Colon (tissue), 2 donors: ENCODE results near the gene MEX3A.
"Not testable (repeated sequence)": the region's sequence is repeated elsewhere in the genome, so short reads cannot be mapped to it uniquely, and the experiment has no call there.

Experiments
- FAIRE-seq: peaks from 2 replicates; lab custom pipeline; 2012; peaks lifted over from hg19 to GRCh38; lab: Jason Lieb, UNC
- donor health status: control.
- donor health status: control.

MEX3A gene, protein sequence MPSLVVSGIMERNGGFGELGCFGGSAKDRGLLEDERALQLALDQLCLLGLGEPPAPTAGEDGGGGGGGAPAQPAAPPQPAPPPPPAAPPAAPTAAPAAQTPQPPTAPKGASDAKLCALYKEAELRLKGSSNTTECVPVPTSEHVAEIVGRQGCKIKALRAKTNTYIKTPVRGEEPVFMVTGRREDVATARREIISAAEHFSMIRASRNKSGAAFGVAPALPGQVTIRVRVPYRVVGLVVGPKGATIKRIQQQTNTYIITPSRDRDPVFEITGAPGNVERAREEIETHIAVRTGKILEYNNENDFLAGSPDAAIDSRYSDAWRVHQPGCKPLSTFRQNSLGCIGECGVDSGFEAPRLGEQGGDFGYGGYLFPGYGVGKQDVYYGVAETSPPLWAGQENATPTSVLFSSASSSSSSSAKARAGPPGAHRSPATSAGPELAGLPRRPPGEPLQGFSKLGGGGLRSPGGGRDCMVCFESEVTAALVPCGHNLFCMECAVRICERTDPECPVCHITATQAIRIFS

DNA sequence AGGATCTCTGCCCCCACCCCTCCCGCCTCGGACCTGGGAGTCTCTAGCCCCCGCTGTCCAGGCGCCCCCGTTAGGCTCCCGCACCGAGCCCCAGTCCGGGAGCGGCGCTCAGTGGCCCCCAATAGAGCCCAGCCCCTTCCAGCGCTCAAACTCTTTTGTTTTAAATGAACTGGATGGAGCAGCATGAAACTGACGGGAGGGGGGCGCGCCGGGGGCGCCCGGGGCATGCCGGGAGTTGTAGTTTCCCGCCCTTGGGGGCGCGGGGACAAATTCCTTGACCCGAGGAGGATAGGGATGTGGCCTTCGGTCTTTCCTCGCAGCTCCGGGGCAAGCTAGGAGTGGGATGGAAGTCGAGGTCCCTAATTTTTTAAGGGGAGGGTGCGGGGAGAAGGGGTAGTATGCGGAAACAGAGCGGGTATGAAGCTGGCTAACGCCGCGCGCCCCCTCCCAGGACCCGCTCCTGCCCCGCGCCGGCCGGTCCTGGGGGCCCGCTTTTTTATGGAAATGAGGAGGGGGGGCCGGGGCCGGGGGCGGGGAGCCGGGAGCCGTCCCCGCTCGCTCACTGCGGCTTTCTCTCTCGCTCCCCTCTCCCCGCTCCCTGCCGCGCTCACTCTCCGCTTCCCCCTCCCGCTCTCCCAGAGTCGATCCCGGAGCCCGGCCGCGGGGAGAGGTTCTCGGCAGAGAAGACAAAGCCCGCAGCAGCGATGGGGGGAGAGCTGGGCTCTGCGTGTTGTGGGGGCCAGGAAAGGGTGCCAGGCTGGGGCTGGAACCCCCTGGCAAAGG lies at the start of gene MEX3A:
MEX3A (minus strand) TSS at position 157 of the 783 bp plus-strand sequence. CDS start 467 bp downstream, outside the sequence.
- no peak for FAIRE-seq

DNA sequence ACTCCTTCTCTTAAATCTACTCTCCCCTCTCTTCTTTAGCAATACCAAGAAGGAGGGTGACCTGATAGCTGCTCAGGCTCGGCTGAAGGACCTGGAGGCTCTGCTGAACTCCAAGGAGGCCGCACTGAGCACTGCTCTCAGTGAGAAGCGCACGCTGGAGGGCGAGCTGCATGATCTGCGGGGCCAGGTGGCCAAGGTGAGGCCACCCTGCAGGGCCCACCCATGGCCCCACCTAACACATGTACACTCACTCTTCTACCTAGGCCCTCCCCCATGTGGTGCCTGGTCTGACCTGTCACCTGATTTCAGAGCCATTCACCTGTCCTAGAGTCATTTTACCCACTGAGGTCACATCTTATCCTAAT lies 48.3 kb upstream of the MEX3A start:
- FAIRE-seq = no peak

DNA sequence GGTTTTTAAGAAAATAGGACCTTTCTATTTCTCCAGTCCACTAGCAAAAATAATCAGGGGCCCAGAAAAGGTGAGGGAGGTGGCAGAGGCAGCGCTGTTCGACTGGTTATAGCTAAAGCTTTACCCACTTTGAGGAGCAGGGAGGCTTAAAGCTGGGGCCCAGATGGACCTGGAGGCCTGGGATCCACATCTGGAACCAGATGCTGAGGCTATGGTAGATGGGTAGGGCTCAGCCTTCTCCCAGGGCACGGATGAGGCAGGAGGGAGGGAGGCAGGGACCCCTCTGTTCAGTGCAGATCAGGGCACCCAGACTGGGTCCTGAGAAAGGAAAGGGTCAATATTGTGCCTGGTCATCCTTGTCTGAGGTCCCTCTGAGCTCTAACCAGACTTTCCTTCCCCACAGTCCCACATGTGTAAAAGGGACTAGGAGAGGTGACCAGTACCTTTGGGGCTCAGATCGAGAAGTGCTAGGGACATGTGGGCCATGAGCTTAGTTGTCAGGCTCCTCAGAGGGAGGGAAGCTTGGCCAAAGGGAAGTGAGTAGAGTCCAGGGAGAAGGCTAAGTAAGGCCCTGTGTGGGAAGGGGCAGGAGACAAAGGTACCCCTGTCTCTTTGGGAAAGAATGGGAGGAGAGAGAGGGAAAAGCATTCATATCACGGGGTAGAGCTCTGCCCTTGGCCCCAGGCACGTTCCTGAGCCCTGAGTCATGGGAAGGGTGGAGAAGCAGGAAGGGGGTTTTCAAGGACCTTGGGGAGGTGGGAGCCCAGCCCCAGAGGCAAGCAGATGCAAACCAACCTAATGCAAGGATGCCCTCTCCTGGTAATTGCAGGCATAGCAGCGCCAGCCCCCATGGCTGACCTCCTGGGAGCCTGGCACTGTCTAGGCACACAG lies 47.7 kb upstream of the MEX3A start:
- FAIRE-seq = no peak

DNA sequence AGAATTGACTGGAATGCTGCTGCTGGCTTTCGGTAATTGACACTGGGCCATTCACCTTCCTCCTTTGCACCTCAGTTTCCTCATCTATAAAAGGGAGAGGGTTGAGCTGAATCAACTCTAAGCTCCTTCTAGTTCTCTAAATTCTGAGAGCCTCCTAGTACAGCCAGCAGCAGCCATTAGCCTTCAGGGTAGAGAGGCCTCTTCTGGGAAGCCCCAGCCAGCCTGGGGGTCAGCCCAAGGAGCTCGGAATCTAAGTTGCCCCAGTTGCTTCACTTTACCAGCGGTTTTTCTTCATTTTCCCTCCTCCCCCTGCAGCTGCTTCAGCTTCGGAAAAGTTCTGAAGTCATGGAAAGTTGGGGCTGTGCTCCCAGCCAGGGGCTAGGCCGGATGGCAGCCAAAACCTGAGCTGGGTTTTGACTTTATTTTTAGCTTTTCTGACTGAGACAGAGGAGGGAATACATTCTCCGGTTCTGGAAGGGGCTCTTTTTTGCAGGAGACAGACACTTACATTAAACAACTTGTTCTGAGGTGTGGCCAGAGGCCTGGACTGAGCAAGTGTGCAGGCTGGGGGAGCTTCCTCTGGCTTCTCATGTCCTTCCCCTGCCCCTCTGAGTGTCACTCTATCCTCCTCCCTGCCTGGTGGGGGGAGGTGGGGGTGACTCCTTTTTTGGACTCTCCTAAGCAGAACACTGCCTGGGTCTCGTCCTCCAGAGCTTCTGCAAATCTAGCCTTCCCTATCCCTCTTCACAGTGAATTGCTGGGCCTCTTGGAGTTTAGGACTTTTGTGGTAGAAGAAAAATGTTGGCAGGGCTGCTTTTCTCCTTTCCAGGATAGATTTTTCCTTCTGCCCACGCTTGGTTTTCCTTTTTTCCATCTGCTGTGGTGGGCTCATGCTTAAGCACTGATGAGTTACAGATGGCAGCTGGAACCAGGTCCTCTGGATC lies 46.7 kb upstream of the MEX3A start:
- FAIRE-seq = no peak

DNA sequence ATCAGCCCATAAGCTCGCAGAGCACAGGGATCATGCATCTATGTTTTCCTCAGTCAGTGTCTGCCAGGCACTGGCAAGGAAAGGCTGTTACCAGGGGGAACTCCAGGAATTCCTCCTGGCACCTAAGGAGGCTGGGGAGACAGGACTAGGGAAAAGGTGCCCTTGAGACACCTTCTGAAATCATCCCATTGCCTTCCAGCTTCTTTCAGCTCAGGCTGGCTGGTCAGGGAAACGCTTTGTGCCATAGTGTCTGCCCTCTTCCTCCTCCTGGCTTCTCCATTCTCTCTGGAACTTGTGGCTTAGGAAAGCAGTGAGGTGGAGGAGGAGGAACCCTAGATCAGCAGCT lies 46.0 kb upstream of the MEX3A start:
- FAIRE-seq = no peak

DNA sequence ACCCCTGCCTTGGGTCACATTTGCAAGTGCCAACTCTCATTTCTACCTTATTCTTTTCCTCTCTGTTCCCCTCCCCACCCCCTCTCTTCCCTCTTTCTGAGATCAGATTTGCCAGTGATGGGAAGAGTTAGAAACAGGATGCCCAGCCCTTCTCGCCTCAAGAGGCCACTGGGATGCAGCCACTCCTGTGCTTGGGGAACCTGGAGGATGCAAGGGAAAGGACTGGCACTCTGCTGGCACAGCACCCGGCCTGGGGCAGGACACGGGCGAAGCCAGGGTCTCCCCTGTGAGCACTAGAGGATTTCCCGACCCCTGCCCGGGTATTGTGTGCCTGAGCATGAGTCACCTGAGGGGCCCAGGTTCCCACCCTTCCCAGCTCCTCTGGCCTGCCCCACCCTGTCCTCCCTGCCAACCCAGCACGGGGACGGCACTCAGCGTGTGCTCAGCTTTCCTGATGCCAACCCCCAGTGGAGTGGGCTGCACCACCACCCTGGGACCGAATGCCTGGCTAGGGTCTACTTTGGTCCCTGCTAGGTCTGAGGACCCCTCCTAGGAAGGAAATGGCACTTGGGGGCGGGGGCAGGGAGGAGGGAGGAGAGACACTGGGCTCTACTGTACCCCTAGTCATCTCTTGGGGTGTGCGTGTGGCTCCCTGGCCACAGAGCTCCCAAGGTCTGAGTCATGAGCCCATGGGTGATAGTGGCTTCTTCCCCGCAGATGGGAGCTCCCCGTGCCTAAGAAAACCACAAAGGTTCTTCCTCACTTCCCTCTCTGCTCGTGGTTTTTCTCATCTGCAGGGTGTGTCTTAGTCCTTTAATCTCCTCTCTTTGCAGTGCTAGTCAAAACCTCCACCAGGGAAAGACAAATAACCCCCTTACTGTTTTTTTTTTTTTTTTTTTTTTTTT lies 44.6 kb upstream of the MEX3A start:
- FAIRE-seq = no peak

DNA sequence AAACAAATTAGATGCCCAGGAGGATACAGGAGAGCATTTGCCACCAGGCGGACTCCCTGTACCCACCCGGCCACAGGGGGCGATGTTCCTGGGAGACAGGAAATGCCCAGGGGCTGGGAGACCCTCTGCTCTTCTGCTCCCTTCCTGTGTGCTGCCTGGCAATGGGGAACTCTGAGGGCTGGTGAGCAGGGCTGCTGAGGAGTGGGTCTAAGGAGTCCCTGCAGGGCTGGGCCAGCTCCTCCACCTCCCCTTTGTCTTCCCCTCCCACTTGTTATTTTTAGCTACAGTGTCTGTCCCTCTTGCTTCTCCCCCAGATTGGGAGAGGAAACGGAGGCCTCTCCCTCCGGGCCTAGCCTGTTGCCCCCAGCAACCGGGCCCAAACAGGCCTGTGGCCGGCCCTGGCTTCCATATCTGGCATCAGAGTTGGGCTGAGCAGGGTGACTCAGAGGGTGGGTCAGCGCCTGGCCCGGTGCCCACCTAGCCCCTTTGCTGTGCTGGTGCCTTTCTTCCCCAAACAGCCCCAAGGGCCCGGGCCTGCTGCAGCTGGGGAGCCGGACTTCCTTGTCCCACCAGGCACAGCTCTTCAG lies 43.9 kb upstream of the MEX3A start:
- FAIRE-seq = no peak

DNA sequence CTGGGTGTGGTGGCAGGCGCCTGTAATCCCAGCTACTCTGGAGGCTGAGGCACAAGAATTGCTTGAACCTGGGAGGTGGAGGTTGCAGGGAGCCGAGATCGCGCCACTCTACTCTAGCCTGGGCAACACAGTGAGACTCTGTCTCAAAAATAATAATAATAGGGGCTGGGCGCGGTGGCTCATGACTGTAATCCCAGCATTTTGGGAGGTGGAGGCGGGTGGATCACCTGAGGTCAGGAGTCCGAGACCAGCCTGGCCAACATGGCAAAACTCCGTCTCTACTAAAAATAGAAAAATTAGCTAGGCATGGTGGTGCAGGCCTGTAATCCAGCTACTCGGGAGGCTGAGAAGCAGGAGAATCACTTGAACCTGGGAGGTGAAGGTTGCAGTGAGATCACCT lies 43.3 kb upstream of the MEX3A start:
- FAIRE-seq = not testable (repeated sequence)

DNA sequence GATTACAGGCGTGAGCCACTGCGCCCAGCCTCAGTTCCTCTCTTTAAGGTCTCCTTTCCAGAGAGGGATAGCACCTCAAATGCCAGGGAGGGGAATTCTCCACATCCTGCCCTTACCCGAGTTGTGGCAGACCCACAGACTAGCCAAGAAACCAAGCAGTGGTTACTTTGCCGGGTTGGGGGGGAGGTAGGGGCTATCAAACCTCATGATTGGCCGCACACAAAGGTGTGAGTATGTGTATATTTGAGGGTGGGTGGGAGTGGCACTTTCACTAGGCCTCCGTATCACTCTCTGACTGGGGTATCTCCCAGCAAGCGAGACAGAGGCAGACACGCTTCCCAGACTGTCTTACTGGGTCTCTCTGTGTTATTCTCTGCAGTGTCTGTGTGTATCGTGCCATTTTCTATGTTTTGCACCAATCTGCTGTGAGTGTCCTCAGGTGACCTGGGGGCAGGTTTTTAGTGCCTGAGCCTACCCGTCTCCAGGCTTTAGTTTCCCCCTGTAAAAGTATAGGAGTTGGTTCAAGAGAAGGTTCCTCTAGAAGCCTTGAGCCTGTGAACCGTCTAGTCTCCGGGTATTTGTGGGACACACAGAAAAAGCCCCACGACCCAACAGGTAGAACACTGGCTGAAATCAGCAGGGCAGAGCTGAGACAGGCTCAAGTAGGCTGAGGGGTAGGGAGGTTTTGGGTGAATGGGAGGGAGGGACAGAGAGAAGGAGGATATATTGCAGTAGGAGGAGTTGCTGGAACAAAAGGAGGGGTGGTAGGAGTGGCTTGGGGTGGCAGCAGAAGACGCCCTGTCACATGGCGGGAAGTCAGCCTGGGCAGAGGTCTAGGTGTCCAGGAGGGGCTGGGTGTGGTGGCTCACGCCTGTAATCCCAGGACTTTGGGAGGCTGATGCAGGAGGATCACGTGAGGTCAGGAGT lies 42.6 kb upstream of the MEX3A start:
- no peak for FAIRE-seq

DNA sequence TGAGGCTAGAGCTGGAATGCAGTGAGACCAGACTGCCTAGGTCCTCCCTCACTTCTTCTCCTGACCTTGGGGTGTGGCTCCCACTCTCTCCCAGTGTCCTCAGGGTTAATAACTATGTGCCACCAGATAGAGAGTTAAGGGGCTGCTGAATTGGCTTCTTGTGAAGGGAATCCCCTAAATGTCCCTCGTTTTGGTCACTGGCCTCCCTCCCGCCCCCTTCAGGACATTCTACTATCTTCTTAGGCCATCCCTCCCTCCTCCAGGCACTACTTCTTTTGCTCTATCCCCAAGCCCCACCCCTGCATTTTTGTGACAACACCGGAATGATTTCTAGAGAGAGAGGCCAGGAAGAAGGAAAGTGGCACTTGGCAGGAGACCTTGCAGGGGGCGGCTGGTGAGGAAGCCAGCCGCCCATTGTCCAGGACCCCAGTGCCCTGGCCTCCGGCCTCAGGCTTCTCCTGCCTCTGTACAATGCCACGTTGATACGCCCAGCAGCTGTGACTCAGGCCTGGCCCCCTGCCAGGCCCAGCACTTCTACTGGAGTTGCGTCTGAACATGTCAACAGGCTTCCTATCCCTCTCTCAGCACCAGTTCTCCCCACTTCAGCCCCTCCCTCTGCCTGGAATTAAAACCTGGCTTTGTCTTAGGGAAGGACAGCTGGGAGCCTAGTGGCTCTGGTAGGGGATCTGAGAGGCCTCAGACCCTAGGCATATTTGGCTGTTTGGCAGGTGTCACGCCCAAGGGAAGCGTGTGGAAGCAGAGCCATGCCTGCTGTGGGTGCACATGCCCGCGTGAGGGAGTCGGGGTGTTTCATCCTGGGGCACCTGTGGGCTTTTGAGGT lies 41.3 kb upstream of the MEX3A start:
- FAIRE-seq = no peak

DNA sequence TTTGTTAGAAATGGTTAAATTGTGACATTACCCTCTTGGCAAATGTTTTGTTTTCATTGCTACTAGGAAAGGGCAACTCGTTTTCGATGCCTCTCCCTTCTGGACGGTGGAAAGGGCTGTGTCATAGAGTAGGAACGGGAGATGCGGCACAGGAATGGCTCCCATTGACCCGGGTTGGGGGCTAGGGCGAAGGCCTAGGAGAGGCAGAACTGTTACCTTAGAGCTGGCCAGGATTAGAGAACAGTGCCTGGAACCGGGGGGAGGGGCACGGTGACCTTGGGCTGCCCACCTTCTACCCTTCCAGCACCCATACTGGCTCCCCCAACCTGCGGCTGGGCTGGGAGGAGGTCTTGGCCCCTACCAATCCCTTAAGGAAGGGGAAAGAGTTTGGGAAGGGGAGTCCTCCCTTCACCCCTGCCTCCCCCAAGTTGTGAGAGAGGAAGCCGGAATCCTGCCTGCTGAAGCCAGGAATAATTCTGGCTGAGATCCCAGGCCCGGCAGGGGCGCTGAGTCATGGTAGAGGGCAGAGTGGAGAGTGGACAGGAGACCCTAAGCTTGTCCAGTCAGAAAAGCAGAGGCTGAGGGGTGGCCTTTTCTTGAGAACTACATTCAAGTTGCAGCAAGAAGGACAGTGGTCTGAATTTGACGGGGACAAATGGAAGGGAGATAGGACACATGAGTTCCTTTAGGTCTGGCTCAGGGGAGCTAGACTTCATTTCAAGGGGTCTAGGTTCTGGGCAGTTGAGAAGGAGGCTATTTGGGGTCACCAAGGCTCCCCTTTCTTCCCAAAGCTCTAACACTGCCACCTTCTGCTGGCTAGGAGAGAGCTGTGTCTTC lies 40.5 kb upstream of the MEX3A start:
- FAIRE-seq = no peak

DNA sequence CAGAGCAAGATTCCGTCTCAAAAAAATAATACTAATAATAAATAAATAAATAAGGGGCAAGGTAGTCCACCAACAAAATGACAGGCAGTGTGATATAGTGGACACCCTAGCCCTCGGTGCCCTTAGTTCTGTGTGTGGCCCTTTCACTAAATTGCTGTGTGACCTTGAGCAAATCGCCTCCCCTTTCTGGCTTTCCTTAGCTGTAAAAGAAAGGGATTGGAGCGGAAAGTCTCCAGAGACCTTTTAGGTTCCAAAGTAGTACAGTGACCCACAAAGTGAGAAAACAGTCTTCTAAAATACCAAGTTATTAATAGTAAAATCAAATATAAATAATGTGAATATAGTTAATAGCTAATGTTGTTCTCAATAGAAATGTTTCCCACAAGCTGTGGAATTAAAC lies 39.8 kb upstream of the MEX3A start:
- no peak for FAIRE-seq

DNA sequence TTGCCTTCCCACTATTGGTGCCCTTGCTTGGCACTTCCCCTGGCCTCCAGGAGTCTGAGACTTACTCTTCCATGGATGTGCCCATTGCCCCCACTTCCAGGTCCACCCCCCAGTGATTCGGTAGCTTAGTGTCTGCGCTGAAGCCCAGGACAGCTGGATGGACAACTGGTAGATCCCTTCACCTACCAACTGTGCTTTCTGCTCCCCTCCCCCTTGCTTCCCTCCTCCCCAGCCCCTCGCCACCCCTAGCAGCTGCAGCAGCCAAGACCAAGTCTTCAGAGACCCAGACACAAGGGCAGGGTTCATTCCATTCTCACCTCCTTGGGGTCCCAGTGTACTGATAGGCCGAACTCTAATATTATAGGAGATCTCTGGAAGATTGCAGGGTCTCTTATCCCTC lies 39.2 kb upstream of the MEX3A start:
- FAIRE-seq = no peak

DNA sequence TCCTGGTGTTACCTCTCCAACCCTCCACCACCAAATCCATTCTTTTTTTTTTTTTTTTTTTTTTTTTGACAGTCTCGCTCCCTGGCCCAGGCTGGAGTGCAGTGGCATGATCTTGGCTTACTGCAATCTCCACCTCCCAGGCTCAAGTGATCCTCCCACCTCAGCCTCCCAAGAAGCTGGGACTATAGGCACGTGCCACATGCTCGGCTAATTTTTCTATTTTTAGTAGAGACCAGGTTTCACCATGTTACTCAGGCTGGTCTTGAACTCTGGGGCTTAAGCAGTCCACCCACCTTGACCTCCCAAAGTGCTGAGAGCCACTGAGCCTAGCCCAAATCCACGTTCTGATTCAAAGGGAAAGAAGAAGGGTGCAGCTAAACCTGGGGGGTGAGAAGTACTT lies 38.7 kb upstream of the MEX3A start:
- not testable (repeated sequence) for FAIRE-seq

DNA sequence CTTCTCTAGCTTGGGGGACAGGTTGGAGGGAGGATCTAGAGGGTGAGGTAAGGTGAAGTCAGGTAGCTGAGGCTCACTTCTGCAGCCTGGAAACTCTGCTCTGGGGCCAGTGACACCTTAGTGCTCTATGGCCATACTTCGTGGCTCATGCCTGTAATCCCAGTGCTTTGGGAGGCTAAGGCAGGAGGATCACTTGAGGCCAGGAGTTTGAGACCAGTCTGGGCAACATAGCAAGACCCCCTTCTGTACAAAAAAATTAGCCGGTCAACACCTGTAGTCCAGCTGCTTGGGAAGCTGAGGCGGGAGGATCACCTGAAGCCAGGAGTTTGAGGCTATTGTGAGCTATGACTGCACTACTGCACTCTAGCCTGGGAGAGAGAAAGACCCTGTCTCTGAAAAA lies 38.1 kb upstream of the MEX3A start:
- no peak for FAIRE-seq

DNA sequence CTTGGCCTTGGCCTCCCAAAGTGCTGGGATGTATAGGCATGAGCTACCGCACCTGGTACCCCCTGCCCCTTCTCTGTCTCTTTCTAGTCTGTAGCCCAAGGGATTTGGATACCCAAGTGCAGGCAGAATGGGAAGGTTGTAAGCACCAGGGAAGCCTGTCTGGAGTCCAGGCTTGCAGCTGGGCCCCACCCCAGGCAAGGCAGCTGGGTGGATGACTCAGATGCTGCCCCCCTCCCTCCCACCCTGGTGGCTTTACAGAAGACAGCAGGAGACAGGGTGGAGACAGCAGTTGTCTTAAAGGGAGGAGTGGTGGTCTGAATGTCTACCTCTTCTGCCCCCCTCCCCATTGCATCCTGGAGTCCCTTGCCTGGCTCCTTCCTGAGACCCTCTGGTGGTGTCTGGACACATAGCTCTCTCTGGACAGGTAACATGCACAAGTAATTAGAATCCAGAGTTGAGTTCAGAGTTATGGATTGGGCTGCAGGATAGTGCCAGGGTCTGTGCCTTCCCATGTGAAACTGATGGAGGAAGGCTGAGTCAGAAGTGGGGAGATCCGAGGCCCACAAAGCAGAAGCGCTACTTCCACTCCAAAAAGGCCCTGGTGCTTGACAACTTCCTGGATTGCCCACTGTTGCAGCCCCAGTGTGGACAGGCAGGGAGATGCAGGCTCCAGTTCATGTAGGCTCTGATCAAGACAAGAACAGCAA lies 37.4 kb upstream of the MEX3A start:
- FAIRE-seq = no peak
